Neural cell (in vitro differentiated cells): Measurements from ENCODE around the gene SLC41A1. TPM values are rescaled to one million over a fixed set of nuclear protein-coding genes. Genes with fewer than 3 reads are reported as not detected.

ENCODE experiments used
- H2AFZ ChIP-seq: fragments of 200-600, 300-800 bp; sonication (generic), shearing (Covaris generic); 2 replicates; pipeline ENCODE4 v1.6.0; 2014; ENCODE audit warnings: low read depth, mild to moderate bottlenecking, antibody characterized with exemption, low read length, moderate library complexity
- H3F3A ChIP-seq: fragments of 200-600 bp; shearing (Covaris generic); 2 replicates; pipeline ENCODE4 v1.6.1; 2016; ENCODE audit warnings: mild to moderate bottlenecking, moderate library complexity, mixed read lengths, antibody characterized with exemption, low read length; ENCODE audit not compliant: insufficient read depth, poor library complexity, severe bottlenecking
- H3K27ac ChIP-seq: fragments of 200-600, 300-800 bp; sonication (generic), shearing (Covaris generic); 2 replicates; pipeline ENCODE4 v1.5.1; 2014; ENCODE audit warnings: mild to moderate bottlenecking, low read length, moderate library complexity
- H3K27me3 ChIP-seq: fragments of 300-800, 200-600 bp; sonication (generic), shearing (Covaris generic); 2 replicates; pipeline ENCODE4 v1.6.0; 2014; ENCODE audit warnings: mild to moderate bottlenecking, low read depth, low read length, moderate library complexity; ENCODE audit not compliant: insufficient read depth
- H3K36me3 ChIP-seq: fragments of 300-800, 200-600 bp; sonication (generic), shearing (Covaris generic); 2 replicates; pipeline ENCODE4 v1.5.1; 2014; ENCODE audit warnings: mild to moderate bottlenecking, antibody characterized with exemption, low read length, moderate library complexity; ENCODE audit not compliant: insufficient read depth
- H3K4me2 ChIP-seq: fragments of 300-800, 200-600 bp; sonication (generic), shearing (Covaris generic); 2 replicates; pipeline ENCODE4 v1.6.0; 2014; ENCODE audit warnings: mild to moderate bottlenecking, low read length
- H3K4me3 ChIP-seq: fragments of 300-800, 200-600 bp; sonication (generic), shearing (Covaris generic); 2 replicates; pipeline ENCODE4 v1.5.1; 2014; ENCODE audit warnings: mild to moderate bottlenecking, low read length, moderate library complexity
- H3K79me2 ChIP-seq: fragments of 200-600 bp; shearing (Covaris generic); replicated peaks from 2 replicates; pipeline ENCODE4 v1.6.0; 2014; ENCODE audit warnings: mild to moderate bottlenecking, low read length, moderate library complexity; ENCODE audit not compliant: insufficient read depth
- H3K9ac ChIP-seq: fragments of 300-800, 200-600 bp; sonication (generic), shearing (Covaris generic); 2 replicates; pipeline ENCODE4 v1.6.1; 2016; ENCODE audit warnings: mild to moderate bottlenecking, low read length, mixed read lengths
- H3K9me2 ChIP-seq: fragments of 200-600 bp; shearing (Covaris generic); 2 replicates; pipeline ENCODE4 v1.6.1; 2016; ENCODE audit warnings: mild to moderate bottlenecking, low read length, mixed read lengths; ENCODE audit not compliant: insufficient read depth
- H3K9me3 ChIP-seq: fragments of 200-600, 300-800 bp; sonication (generic), shearing (Covaris generic); 2 replicates; pipeline ENCODE4 v1.6.1; 2016; ENCODE audit warnings: mild to moderate bottlenecking, mixed run types, low read length, moderate library complexity, mixed read lengths
- H4K20me1 ChIP-seq: fragments of 200-600 bp; shearing (Covaris generic); 2 replicates; pipeline ENCODE4 v1.6.1; 2016; ENCODE audit warnings: mild to moderate bottlenecking, mixed run types; ENCODE audit not compliant: insufficient read depth
- CTCF ChIP-seq: fragments of 450-650 bp; IDR thresholded peaks from 2 replicates; pipeline ENCODE4 v1.5.1; 2014; ENCODE audit warnings: antibody characterized with exemption, mild to moderate bottlenecking, moderate library complexity; ENCODE audit not compliant: poor library complexity, severe bottlenecking
- EP300 ChIP-seq: fragments of 450-650 bp; conservative IDR thresholded peaks from 2 replicates; pipeline ENCODE4 v1.6.1; 2014; ENCODE audit warnings: antibody characterized with exemption, mild to moderate bottlenecking, moderate library complexity; ENCODE audit not compliant: poor library complexity, severe bottlenecking
- EZH2 ChIP-seq: fragments of 200-600, 300-800 bp; shearing (Covaris generic), sonication (generic); IDR thresholded peaks from 2 replicates; pipeline ENCODE4 v1.6.1; 2014; ENCODE audit warnings: antibody characterized with exemption, low read length, borderline replicate concordance, mild to moderate bottlenecking; ENCODE audit not compliant: insufficient read depth, poor library complexity, severe bottlenecking
- MXI1 ChIP-seq: fragments of 450-650 bp; conservative IDR thresholded peaks from 2 replicates; pipeline ENCODE4 v1.6.1; 2014; ENCODE audit warnings: antibody characterized with exemption, mild to moderate bottlenecking; ENCODE audit not compliant: poor library complexity, severe bottlenecking
- POLR2AphosphoS5 ChIP-seq: IDR thresholded peaks from 2 replicates; pipeline ENCODE4 v1.6.1; 2012
- RAD21 ChIP-seq: fragments of 450-650 bp; conservative IDR thresholded peaks from 2 replicates; pipeline ENCODE4 v1.6.1; 2014; ENCODE audit warnings: antibody characterized with exemption, mild to moderate bottlenecking, moderate library complexity
- REST ChIP-seq: IDR thresholded peaks from 2 replicates; pipeline ENCODE4 v1.6.1; 2012; ENCODE audit warnings: borderline replicate concordance
- SMC3 ChIP-seq: fragments of 450-650 bp; conservative IDR thresholded peaks from 2 replicates; pipeline ENCODE4 v1.6.1; 2014; ENCODE audit warnings: antibody characterized with exemption, mild to moderate bottlenecking, moderate library complexity; ENCODE audit not compliant: poor library complexity
- TAF1 ChIP-seq: IDR thresholded peaks from 2 replicates; pipeline ENCODE4 v1.6.1; 2012; ENCODE audit warnings: low read depth
- polyA plus RNA-seq: library from polyadenylated mRNA; depleted of rRNA; stranded (reverse); fragments of >200 nt; gene quantifications from 2 replicates; pipeline ENCODE4 v1.2.3, GENCODE V29; 2014

Gene SLC41A1
- polyA plus RNA-seq, 1 donor from 2014 or later: 4.2 TPM

GRCh38 chr1:205760606-205761005, 52.4 kb downstream of the SLC41A1 start:
- no peaks in the 10 kb centered on the region for H3K9me3 ChIP-seq

GRCh38 chr1:205756552-205756951, 56.4 kb downstream of the SLC41A1 start:
- no peaks in the 10 kb centered on the region for H3K79me2 ChIP-seq
- H3K4me3 ChIP-seq: no peak overlapping the region
- no peak overlapping the region for H2AFZ ChIP-seq
- no peak for TF ChIP-seq EZH2
- no peak for TF ChIP-seq POLR2AphosphoS5
- no peak for TF ChIP-seq SMC3
- TF ChIP-seq CTCF: no peak
- TF ChIP-seq REST: no peak
- no peak for TF ChIP-seq EP300

More at GRCh38 chr1:205760606-205761005, 52.4 kb downstream of the SLC41A1 start:
- Histone ChIP-seq H3F3A (no peaks in the 10 kb centered on the region), H3K4me3 (no peak overlapping the region), H3K27ac (no peak overlapping the region), H2AFZ (no peak overlapping the region), H3K27me3 (no peaks in the 10 kb centered on the region), H3K9me2 (no peaks in the 10 kb centered on the region), H3K79me2 (no peaks in the 10 kb centered on the region), H3K36me3 (no peaks in the 10 kb centered on the region), H3K9ac (no peak overlapping the region), H4K20me1 (no peaks in the 10 kb centered on the region), H3K4me2 (no peak overlapping the region)
- no peak for TF ChIP-seq CTCF
- no peak for TF ChIP-seq EZH2
- TF ChIP-seq MXI1: no peak
- TF ChIP-seq EP300: no peak
- no peak for TF ChIP-seq POLR2AphosphoS5
- no peak for TF ChIP-seq TAF1
- TF ChIP-seq REST: no peak
- TF ChIP-seq SMC3: no peak
- no peak for TF ChIP-seq RAD21

More at GRCh38 chr1:205756552-205756951, 56.4 kb downstream of the SLC41A1 start:
- Histone ChIP-seq H3F3A (no peaks in the 10 kb centered on the region), H3K9me3 (no peaks in the 10 kb centered on the region), H3K4me2 (no peak overlapping the region), H3K36me3 (no peaks in the 10 kb centered on the region), H3K9me2 (no peaks in the 10 kb centered on the region), H3K9ac (no peak overlapping the region), H3K27me3 (no peaks in the 10 kb centered on the region), H4K20me1 (no peaks in the 10 kb centered on the region), H3K27ac (no peak overlapping the region)
